Stimulated activated CD4-positive, alpha-beta T cell treated with anti-CD3 and anti-CD28 coated beads, Interleukin-2, amount 100 ng/mL, for 48 hours (primary cell): ENCODE results near the gene WSCD1.

Experiments
- DNase-seq, 2 donors: peaks; one replicate each; pipeline ENCODE4 v3.0.0-alpha.2; 2020

The WSCD1 gene

GRCh38 chr17:6088141-6088540, 18.0 kb downstream of the WSCD1 start:
- no peak for DNase-seq

GRCh38 chr17:6090253-6090652, 20.1 kb downstream of the WSCD1 start:
- no peak for DNase-seq

GRCh38 chr17:6092182-6092902, 22.2 kb downstream of the WSCD1 start:
- no peak for DNase-seq

GRCh38 chr17:6092903-6093468, 22.8 kb downstream of the WSCD1 start:
- DNase-seq = no peak

- no peak for DNase-seq
Measured at GRCh38 chr17:6094453-6094852, 24.3 kb downstream of the WSCD1 start.

GRCh38 chr17:6094926-6095325, 24.7 kb downstream of the WSCD1 start:
- no peak for DNase-seq

GRCh38 chr17:6095501-6095900, 25.3 kb downstream of the WSCD1 start:
- no peak for DNase-seq

- DNase-seq = no peak
Measured at GRCh38 chr17:6096201-6097004, 26.2 kb downstream of the WSCD1 start.

GRCh38 chr17:6097005-6097279, 26.8 kb downstream of the WSCD1 start:
- DNase-seq = no peak

GRCh38 chr17:6098050-6098822, 28.1 kb downstream of the WSCD1 start:
- no peak for DNase-seq

GRCh38 chr17:6098823-6099180, 28.6 kb downstream of the WSCD1 start:
- no peak for DNase-seq

- no peak for DNase-seq
Measured at GRCh38 chr17:6099492-6099891, 29.3 kb downstream of the WSCD1 start.

GRCh38 chr17:6100146-6100545, 30.0 kb downstream of the WSCD1 start:
- no peak for DNase-seq

- DNase-seq = no peak
Measured at GRCh38 chr17:6100891-6101500, 30.8 kb downstream of the WSCD1 start.

- DNase-seq = no peak
Measured at GRCh38 chr17:6101706-6102105, 31.5 kb downstream of the WSCD1 start.

GRCh38 chr17:6102615-6103014, 32.4 kb downstream of the WSCD1 start:
- no peak for DNase-seq

GRCh38 chr17:6104956-6105648, 34.9 kb downstream of the WSCD1 start:
- no peak for DNase-seq

- DNase-seq = no peak
Measured at GRCh38 chr17:6105649-6106007, 35.4 kb downstream of the WSCD1 start.

- no peak for DNase-seq
Measured at GRCh38 chr17:6106212-6106611, 36.0 kb downstream of the WSCD1 start.

- DNase-seq = no peak
Measured at GRCh38 chr17:6107791-6108190, 37.6 kb downstream of the WSCD1 start.

- DNase-seq = no peak
Measured at GRCh38 chr17:6108382-6108781, 38.2 kb downstream of the WSCD1 start.

GRCh38 chr17:6108987-6109386, 38.8 kb downstream of the WSCD1 start:
- no peak for DNase-seq

- no peak for DNase-seq
Measured at GRCh38 chr17:6109536-6109935, 39.4 kb downstream of the WSCD1 start.
